ENCODE measurements around the gene TERT.

Gene TERT

DNA sequence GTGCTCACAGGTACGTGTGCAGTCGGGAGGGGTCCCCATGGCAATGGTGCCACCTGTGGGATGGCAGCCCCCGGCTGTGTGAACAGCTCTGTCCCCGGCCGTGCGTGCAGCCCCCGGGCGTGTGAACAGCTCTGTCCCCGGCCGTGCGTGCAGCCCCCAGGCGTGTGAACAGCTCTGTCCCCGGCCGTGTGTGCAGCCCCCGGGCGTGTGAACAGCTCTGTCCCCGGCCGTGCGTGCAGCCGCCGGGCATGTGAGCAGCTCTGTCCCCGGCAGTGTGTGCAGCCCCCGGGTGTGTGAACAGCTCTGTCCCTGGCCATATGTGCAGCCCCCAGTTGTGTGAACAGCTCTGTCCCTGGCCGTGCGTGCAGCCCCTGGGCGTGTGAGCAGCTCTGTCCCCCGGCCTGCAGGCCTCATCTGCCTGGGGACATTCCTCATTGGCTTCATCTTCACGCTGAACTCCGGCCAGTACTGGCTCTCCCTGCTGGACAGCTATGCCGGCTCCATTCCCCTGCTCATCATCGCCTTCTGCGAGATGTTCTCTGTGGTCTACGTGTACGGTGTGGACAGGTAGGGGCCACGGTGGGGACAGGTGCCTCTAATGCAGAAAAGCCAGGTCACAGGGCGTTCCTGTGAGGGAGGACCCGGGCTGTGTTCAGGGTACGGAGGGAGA is 75.6 kb downstream of the TERT start:
- DNase-seq (ENCODE audit: low read depth in 2 of 2) = no peak

DNA sequence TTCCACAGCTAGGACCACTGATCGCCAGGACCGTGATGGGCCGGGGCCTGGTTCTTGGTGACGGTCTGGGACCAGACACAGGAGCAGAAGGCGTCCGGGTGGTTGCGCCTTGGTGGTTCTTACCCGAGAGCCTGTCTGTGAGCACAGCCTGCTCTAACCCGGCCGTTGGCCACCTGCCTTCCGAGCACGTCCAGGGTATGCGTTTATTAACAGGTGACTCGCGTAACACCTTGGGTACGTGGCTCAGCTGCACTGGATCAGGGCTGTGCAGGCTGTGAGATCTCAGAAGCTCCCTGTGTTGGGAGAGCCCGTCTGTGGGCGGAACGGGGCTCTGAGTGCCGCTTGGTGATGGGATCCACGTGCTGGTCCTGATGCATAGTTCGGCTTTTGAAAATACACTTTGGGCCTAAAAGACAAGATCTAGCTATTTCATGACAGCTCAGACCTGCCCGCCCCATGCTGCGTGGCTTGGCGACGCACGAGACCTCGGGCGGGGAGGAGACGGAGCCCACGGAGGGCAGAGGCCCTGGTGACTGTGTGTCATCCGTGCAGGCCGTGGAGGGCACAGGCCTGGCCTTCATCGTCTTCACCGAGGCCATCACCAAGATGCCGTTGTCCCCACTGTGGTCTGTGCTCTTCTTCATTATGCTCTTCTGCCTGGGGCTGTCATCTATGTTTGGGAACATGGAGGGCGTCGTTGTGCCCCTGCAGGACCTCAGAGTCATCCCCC is 76.4 kb downstream of the TERT start:
- no peak for DNase-seq (ENCODE audit: low read depth in 2 of 2)

DNA sequence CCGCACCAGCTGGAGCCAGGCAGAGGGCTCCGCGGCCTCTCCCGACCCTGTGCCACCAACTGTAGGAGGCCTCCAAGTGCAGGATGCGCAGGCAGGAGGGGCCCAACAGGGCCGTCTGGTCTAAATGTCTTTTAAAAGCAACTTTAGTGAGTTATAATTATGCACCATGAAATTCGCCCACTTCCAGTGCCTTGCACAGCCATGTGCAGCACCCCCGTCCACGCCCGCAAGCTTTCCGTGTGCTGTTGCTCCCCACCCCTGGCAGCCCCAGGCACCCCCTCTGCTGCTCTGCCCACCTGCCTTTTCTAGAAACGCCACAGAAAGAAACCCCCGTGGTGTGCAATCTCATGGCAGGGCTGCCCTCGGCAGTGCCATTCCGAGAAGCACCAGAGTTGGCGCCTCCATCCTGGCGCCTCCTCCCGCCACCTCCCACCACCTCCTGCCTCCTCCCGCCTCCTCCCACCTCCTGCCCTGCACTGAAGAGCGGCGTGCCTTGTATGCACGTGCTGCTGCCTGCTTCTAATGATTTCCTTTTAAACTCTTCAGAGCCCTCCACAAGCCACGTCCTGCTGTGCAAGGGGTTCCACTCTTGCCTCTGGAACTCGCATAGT is 77.2 kb downstream of the TERT start:
- DNase-seq (ENCODE audit: low read depth in 2 of 2) = no peak

DNA sequence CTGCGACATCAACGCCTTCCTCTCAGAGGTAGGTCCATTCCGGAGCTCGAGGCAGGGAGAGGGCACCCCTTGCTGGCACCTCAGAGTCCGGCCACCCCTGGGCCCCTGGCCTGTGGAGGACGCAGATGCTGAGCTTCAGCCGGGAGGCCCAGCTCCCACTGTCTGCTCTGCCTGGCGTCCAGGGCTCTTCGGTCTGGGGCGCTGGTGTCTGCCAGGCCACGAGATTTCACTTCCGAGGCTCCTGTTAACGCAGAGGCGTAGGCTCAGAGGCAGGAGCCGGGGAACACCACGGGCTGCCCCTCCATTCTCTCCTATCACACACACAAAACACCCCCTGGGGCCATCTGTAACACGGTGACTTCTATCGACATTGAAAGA is 78.0 kb downstream of the TERT start:
- no peak for DNase-seq (ENCODE audit: low read depth in 2 of 2)

DNA sequence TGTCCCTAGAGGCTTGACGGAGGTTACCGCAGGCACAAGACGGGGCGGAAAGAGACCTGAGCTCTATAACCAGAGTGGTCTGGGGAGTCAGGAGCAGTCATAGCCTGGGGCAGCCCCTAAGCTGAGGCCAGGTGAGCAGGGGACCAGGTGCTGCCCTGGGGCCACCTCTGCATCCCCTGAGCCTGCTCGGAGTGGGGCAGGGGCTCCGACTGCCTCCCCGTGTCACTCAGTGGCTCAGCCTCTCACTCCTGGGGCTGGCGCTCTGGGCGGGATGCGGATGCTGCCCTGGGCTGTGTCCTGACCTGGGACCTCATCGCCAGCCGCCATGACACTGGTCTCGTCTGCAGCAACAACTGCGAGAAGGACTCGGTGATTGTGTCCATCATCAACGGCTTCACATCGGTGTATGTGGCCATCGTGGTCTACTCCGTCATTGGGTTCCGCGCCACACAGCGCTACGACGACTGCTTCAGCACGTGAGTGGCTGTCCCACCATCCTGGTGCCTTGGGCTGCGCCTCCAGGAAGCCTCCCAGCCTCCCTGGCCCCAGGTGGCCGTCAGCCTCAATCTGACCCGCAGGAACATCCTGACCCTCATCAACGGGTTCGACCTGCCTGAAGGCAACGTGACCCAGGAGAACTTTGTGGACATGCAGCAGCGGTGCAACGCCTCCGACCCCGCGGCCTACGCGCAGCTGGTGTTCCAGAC is 78.5 kb downstream of the TERT start:
- no peak for DNase-seq (ENCODE audit: low read depth in 2 of 2)

DNA sequence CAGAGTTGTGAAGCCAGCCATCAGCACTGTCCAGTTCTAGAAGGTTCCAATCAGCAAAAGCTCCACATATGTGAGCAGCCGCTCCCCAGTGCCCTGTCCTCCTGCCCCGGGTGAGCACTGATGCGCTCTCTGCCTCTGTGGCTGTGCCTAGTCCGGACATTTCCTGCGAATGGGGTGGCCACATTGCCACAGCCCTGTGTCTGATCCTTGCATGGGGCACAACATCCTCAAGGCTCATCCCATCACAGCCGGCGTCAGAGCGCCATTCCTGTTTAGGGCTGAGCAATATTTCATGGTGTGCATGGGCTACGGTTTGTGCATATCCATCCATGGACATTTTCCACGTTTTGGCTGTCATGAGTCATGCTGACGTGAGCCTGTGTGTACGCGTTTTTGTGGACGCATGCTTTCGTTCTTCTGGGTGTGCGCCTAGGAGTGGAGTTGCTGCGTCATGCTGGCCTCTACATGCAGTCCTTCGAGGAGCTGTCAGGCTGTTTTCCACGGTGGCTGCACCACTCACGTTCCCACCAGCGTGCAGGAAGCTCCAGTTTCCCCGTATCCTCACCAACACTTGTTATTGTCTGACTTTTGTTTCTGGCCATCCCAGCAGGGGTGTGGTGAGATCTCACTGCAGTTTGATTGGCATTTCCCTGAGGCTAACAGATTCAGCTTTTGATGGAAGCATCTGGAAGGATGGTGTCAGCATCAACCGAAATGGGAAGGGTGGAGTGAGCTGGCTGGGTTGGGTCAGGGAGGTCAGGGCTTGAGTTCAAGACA is 79.4 kb downstream of the TERT start:
- no peak for DNase-seq (ENCODE audit: low read depth in 2 of 2)

DNA sequence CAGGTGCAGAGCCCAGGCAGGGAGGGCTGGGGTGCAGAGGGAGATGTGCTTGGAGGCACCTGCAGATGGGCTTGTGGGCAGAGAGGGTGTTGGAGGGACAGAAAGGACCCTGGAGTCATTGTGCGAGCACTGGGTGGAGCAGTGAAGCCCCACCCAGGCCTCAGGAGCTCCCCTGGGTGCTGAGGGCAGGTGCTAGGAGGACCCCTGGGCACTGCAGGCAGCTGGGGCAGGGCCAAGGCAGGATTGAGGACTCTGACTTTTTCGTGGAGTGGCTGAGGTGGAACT is 80.0 kb downstream of the TERT start:
- no peak for DNase-seq (ENCODE audit: low read depth in 2 of 2)

DNA sequence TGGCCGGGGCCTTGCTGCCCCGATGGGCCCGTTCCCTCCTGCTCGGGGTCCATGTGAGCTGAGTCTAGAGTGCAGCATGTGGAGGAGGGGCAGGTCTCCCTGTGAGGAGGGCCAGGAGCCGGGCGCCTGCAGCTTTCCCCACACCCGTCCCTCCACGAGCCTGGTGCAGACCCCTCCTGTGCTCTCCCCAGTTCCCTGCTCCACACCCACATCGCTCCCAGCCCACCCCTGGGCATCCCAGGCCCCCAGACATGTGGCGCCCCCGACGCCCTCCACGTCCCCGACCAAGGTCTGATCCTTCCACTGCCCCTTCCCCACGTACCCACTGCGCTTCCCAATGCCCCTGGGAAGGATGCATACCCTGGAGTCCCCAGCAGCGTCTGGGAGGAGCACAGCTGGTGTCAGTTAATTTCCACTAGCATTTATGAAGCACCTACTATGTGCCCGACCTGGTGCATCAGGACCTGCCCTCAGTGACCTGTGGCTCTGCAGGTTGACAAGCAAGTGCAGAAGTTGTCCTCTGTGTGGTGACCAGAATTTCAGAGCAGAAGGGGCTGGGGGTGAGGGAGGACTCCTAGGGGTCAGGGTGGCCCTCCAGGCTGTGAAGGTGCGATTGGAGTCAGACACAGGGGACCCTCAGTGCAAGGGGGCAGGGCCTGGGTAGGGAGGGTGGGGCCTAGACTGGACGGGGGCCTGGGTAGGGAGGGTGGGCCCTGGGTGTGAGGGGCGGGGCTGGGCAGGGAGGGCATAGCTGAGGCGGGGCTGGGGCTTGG is 80.5 kb downstream of the TERT start:
- no peak for DNase-seq (ENCODE audit: low read depth in 2 of 2)

DNA sequence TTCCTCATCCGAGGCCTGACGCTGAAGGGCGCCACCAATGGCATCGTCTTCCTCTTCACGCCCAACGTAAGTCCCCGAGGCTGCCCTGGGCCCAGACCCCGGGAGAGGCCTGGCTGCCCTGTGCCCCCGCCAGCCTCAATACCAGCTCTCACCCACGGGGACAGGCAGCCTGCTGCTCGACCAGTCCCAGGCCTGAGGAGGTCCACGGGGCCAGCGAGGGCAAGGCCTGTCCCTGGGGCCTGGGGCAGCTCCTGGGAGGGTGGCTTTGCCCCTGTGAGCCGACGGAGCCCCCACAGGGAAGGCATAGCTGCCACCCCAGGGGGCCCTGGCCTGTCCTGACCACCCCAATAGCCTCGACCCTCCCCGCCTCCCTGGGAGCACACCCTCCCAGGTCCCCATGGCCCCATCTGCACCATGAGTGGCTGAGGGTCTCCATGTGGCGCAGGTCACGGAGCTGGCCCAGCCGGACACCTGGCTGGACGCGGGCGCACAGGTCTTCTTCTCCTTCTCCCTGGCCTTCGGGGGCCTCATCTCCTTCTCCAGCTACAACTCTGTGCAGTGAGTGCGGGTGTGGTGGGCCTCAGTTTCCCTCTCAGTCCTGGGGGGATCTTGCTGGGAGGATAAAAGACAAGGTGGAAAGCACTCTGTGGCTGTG is 81.2 kb downstream of the TERT start:
- no peak for DNase-seq (ENCODE audit: low read depth in 2 of 2)

DNA sequence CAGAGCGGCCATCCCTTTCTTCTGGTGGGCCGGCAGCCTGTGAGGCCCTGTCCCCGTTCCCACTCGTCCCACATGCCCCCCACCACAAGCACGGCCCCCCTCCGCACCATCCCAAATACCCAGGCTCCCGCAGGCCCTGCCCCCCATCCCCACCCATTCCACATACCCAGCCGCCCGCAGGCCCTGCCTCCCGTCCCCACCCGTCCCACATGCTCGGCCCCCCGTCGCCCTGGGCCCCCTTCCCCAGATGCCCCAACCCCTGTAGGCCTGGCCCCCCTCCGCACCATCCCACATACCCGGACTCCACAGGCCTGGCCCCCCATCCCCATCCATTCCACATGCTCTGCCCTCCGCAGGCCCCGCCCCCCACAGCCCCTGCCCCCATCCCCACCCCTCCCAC is 82.0 kb downstream of the TERT start:
- DNase-seq (ENCODE audit: low read depth in 2 of 2) = no peak

DNA sequence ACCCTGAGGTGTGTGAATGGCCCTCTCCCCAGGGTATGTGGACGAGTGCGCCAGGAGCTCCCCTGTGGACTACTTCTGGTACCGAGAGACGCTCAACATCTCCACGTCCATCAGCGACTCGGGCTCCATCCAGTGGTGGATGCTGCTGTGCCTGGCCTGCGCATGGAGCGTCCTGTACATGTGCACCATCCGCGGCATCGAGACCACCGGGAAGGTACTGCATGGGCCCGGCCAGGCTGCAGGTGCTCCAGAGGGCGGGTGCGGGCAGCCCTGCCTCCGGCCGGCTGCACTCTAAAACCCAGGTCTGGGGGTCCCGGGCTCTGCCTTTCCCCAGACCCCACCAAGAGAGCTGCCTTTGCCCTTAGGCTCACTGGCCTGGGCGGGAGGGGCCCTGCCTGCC is 82.6 kb downstream of the TERT start:
- DNase-seq (ENCODE audit: low read depth in 2 of 2) = no peak

DNA sequence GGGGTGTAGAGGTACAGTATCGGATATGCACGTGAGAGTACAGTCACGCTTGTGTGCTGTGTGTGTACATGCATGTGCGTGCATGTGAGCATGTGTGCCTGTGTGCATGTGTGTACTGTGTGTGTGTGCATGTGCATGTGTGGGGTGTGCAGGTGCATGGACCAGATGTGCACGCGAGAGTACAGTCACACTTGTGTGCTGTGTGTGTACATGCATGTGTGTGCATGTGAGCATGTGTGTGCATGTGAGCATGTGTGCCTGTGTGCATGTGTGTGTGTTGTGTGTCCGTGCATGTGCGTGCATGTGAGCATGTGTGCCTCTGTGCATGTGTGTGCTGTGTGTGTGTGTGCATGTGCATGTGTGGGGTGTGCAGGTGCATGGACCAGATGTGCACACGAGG is 83.2 kb downstream of the TERT start:
- DNase-seq (ENCODE audit: low read depth in 2 of 2) = no peak

DNA sequence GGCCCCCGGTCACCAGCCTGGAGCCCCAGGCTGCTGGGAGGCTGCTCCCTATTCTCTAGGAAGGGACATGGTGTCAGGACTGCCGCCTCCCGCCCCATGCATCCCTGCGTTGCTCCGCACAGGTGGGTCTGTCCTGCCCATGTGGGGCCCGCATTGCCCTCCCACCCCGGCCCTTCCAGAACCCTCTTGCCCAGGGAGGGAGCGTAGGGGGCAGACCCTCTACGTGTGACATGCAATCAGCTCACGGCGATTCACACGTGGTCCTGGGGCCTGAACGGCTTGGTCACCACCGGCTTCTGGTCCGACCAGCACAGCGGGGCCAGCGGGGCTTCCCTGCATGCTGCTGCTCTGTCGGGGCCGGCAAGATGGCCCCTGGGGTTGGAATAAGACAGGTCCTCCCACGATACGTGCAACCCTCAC is 84.0 kb downstream of the TERT start:
- no peak for DNase-seq (ENCODE audit: low read depth in 2 of 2)

DNA sequence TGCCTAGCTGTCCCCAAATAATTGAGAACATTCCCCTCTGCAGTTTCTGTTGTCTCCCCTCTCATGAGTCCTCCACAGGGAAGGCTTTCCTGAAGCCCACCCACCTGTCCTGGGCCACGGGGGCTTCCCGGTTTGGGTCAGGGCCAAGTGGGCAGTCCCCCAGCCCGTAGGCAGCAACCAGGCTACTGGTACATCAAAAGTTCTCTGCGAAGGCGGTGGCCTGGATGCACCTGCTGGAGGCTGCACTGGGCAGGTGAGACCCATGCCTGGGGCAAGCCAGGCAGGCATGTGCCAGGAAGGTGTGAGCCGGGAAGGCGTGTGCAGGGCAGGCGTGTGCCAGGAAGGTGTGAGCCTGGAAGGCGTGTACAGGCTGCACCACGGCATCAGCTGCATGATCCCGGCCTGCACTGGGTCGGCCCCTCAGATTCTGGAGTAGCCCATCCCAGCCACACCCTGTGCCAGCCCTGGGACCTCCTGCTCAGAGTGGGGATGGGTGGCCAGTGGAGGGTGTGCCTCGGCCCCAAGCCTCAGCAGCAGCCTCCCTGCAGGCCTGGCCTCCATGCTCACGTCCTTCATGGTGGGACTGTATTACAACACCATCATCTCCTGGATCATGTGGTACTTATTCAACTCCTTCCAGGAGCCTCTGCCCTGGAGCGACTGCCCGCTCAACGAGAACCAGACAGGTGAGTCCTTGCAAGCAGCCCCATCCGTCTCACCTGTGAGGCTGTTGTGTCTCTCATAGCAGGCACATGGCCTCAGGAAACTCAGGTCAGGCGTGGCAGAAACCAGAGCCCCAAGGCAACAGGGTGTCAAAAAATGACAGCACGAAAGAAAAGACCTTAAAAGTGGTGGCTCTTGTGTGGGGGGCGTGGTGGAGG is 84.7 kb downstream of the TERT start:
- no peak for DNase-seq (ENCODE audit: low read depth in 2 of 2)

DNA sequence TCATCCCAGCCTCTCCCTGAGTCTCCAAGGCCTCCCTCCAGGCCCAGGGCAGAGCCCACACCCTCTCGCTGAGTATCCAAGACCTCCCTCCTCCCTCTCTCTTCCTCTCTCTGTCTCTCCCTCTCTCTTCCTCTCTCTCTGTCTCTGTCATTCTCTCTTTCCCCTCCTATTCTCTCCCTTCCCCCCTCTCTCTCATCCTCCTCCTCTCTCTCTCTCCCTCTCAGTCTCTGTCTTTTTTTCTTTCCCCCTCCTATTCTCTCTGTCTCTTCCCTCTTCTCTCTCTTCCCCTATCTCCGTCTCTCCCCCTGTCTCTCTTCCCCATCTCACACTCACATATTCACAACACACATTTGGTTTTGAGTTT is 85.4 kb downstream of the TERT start:
- no peak for DNase-seq (ENCODE audit: low read depth in 2 of 2)

DNA sequence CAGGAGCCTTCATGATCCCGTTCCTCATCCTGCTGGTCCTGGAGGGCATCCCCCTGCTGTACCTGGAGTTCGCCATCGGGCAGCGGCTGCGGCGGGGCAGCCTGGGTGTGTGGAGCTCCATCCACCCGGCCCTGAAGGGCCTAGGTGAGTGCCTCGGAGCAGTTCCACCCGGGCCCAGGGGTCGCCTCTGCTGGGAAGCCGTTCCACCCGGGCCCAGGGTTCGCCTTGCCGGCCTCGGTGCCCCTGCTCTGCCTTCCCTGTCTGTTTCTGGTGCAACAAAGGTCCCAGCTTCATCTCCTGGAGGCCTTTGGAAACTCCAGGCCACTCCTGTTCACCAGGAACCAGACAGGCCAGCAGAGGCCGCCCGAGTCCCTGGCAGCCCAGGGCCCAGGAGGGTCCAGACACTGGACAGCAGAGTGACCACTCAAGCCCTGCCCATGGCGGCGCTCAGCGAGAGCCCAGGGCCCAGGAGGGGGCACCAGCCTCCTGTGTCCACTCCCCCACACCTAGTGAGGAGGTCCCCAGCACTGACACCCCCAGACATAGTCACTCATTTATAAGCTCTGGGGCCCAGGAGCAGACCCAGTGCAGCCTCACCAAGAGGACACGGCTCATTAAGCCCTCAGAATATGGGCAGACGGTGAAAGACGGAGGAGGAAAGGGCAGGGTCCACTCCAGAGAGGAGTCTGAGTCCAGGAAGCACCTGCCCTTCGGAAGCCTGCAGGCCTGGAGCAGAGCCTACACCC is 86.0 kb downstream of the TERT start:
- no peak for DNase-seq (ENCODE audit: low read depth in 2 of 2)

DNA sequence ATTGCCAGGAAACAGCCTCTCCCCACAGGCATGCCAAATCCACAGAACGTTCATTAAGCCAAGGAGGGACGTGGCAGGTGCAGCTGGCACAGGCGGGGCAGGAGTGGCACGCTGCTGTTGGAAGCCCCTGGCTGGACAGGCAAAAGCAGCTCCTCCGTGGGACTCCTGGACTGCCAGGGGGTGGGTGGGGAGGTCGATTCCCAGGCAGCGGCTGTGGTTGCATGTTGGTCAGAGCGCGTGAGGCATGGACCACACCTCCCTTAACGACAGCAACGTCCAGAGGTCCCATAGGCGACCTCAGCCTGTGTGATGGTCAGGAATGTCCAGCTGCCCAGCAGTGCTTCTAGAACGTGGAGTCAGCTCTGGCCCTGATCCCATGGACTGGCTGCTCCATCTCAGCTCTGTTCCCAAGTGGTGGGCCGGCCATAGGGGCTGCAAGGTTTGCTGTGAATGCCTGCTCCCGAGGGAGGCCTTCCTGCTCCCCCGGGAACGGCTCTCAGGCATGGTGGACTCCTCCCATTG is 86.6 kb downstream of the TERT start:
- no peak for DNase-seq (ENCODE audit: low read depth in 2 of 2)

DNA sequence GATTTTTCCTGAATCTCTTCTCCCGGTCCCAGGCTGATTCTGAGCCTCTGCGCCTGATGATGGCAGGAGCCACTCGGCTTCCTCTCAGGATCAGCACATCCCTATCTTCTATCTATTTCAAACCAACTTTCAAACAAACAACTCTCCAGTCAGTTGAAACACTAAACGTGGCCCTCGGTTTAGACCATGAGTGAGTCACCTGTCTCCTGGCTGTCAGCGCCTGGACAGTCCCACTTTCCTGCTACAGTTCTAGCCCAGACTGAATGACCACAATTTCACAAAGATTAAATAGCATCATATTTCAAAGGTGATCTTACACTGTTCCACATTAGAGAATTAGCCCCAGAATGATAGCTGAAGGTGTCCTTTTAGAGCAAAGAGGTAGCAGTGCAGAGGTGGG is 87.3 kb downstream of the TERT start:
- no peak for DNase-seq (ENCODE audit: low read depth in 2 of 2)
